CD14-positive monocyte (primary cell): ENCODE data around the gene C16orf95. TPM values are rescaled to one million over a fixed set of nuclear protein-coding genes. Genes with fewer than 3 reads are reported as not detected.

ENCODE experiments used
- DNase-seq, 3 donors: peaks; one replicate each; pipeline ENCODE4 v3.0.0-alpha.2; 2011 to 2022
- H2AFZ ChIP-seq: 2 replicates; pipeline ENCODE4 v1.6.0; 2012; ENCODE audit warnings: mild to moderate bottlenecking, low read depth, low read length, inconsistent platforms; ENCODE audit not compliant: insufficient read depth, poor library complexity, severe bottlenecking
- H3K27ac ChIP-seq, 2 donors: 1 replicate in 1 of 2; 2 replicates in 1 of 2; pipeline ENCODE4 v1.5.1; 2012 to 2013; ENCODE audit warnings: low read length in 2 of 2, control low read depth in 1 of 2, inconsistent platforms in 1 of 2, low read depth in 1 of 2, mild to moderate bottlenecking in 1 of 2
- H3K27me3 ChIP-seq, 2 donors: one replicate each; pipeline versions ENCODE4 v1.6.0 to v1.6.1; 2011 to 2013; ENCODE audit warnings: low read length in 2 of 2; ENCODE audit not compliant: control insufficient read depth in 2 of 2, insufficient read depth in 2 of 2
- H3K36me3 ChIP-seq, 2 donors: replicated peaks in 1 of 2; 1 replicate in 1 of 2; 2 replicates in 1 of 2; pipeline versions ENCODE4 v1.5.1 to v1.6.1; 2012 to 2013; ENCODE audit warnings: low read length in 2 of 2, control low read depth in 1 of 2, inconsistent platforms in 1 of 2, mild to moderate bottlenecking in 1 of 2; ENCODE audit not compliant: insufficient read depth in 2 of 2, control insufficient read depth in 1 of 2
- H3K4me1 ChIP-seq, 2 donors: 1 replicate in 1 of 2; 2 replicates in 1 of 2; pipeline versions ENCODE4 v1.5.1 to v1.6.1; 2012 to 2013; ENCODE audit warnings: low read length in 2 of 2, control low read depth in 1 of 2, inconsistent platforms in 1 of 2, mild to moderate bottlenecking in 1 of 2, moderate library complexity in 1 of 2; ENCODE audit not compliant: insufficient read depth in 2 of 2, control insufficient read depth in 1 of 2
- H3K4me2 ChIP-seq: replicated peaks from 2 replicates; pipeline ENCODE3; 2012; ENCODE audit warnings: low read length, moderate library complexity, mild to moderate bottlenecking; ENCODE audit not compliant: poor library complexity, severe bottlenecking; ENCODE audit errors: extremely low read depth
- H3K4me3 ChIP-seq, 3 experiments: fragments of 200-600 bp in 1 of 3; sonication (generic) in 1 of 3; replicated peaks in 1 of 3; 1 replicate in 2 of 3; 2 replicates in 1 of 3; pipeline ENCODE4 v1.5.1; 2011 to 2013; ENCODE audit warnings: low read length in 3 of 3, mild to moderate bottlenecking in 3 of 3, control low read depth in 2 of 3, low read depth in 2 of 3, inconsistent platforms in 1 of 3, moderate library complexity in 1 of 3
- H3K79me2 ChIP-seq: 2 replicates; pipeline ENCODE4 v1.6.0; 2012; ENCODE audit warnings: mild to moderate bottlenecking, control low read depth, inconsistent platforms, low read length, moderate library complexity; ENCODE audit not compliant: insufficient read depth
- H3K9ac ChIP-seq: 2 replicates; pipeline ENCODE4 v1.6.0; 2017; ENCODE audit warnings: low read length, mild to moderate bottlenecking; ENCODE audit not compliant: insufficient read depth, poor library complexity, severe bottlenecking
- H3K9me3 ChIP-seq, 2 donors: replicated peaks in 1 of 2; 1 replicate in 1 of 2; 2 replicates in 1 of 2; pipeline versions ENCODE4 v1.5.1 to v1.6.1; 2012 to 2013; ENCODE audit warnings: low read length in 2 of 2, control low read depth in 1 of 2; ENCODE audit not compliant: control insufficient read depth in 1 of 2, insufficient read depth in 1 of 2
- H4K20me1 ChIP-seq: 2 replicates; pipeline ENCODE4 v1.6.0; 2012; ENCODE audit warnings: mild to moderate bottlenecking, low read length, control low read depth, moderate library complexity; ENCODE audit not compliant: insufficient read depth
- H3K27ac Mint-ChIP-seq, 7 donors: one replicate each; pipeline ENCODE4 v1.8.0; 2020; ENCODE audit warnings: mild to moderate bottlenecking in 7 of 7, mixed read lengths in 7 of 7, moderate library complexity in 6 of 7, inconsistent platforms in 2 of 7
- H3K27me3 Mint-ChIP-seq, 3 donors: one replicate each; pipeline ENCODE4 v1.8.0; 2021 to 2022; ENCODE audit warnings: low read depth in 3 of 3, mild to moderate bottlenecking in 3 of 3, mixed read lengths in 3 of 3, moderate library complexity in 3 of 3, inconsistent platforms in 1 of 3
- H3K36me3 Mint-ChIP-seq, 2 donors: one replicate each; pipeline ENCODE4 v1.8.0; 2020; ENCODE audit warnings: mixed read lengths in 2 of 2, inconsistent platforms in 1 of 2, mild to moderate bottlenecking in 1 of 2
- H3K4me1 Mint-ChIP-seq: one replicate; pipeline ENCODE4 v1.8.0; 2020; ENCODE audit warnings: mild to moderate bottlenecking, mixed read lengths
- H3K4me3 Mint-ChIP-seq, 2 donors: one replicate each; pipeline ENCODE4 v1.8.0; 2020; ENCODE audit warnings: mild to moderate bottlenecking in 2 of 2, mixed read lengths in 2 of 2, moderate library complexity in 1 of 2
- H3K9me3 Mint-ChIP-seq, 7 donors: one replicate each; pipeline ENCODE4 v1.8.0; 2020 to 2022; ENCODE audit warnings: mixed read lengths in 7 of 7, mild to moderate bottlenecking in 6 of 7, moderate library complexity in 6 of 7, inconsistent platforms in 2 of 7
- CTCF ChIP-seq: fragments of 200-600 bp; IDR thresholded peaks from one replicate; pipeline ENCODE4 v1.8.0; 2022; ENCODE audit warnings: antibody characterized with exemption, mild to moderate bottlenecking
- WGBS: methylation state at CpG from one replicate; pipeline ENCODE4 v1.1.5; 2013; ENCODE audit warnings: missing lambda C conversion rate; ENCODE audit not compliant: insufficient coverage; 5-methylcytosine and 5-hydroxymethylcytosine counted together
- intact Hi-C, 2 donors: fragments of 100-400 bp; cut with micrococcal nuclease; formaldehyde crosslinking; loops; one replicate each; pipeline versions ENCODE4 v1.15.0 to v1.15.1; 2023
- polyA plus RNA-seq, 3 donors: library from polyadenylated mRNA; depleted of rRNA in 1 of 3; unstranded in 2 of 3; stranded (reverse) in 1 of 3; fragments of 300-500 nt in 2 of 3; fragments of >200 nt in 1 of 3; fragmentation: Illumina TruSeq in 2 of 3; gene quantifications; 1 replicate in 2 of 3; 2 replicates in 1 of 3; pipeline ENCODE4 v1.2.3, GENCODE V29; 2012 to 2021

The C16orf95 gene
- polyA plus RNA-seq, 3 donors, result 0.89 to 1.9 (median 1.7) TPM

GRCh38 chr16:87342978-87343752, 26.0 kb upstream of the C16orf95 start:
- H3K27ac Mint-ChIP-seq, result peak overlapping the region in 1 of 7 donors; percentile 0
- H3K4me3 ChIP-seq, result no peak overlapping the region
- intact Hi-C loops, result no loop called here
- H3K4me2 ChIP-seq, result no peak overlapping the region
- no peaks in the 10 kb centered on the region for H3K27me3 ChIP-seq
- no peaks in the 10 kb centered on the region for H3K79me2 ChIP-seq
- WGBS, result 92% methylated on average over 25 of the region's 26 CpGs
- H3K4me1 ChIP-seq, result no peaks in the 10 kb centered on the region
- peaks cover 0 to 15% (median 7%) of the 10 kb centered on the region in 3 donors for H3K27me3 Mint-ChIP-seq
- H3K9ac ChIP-seq, result no peak overlapping the region
- no peak for DNase-seq
- peaks cover 55 to 64% of the 10 kb centered on the region in 2 donors for H3K36me3 Mint-ChIP-seq
- H3K27ac ChIP-seq, result no peak overlapping the region
- H3K36me3 ChIP-seq, result peaks cover 8 to 13% of the 10 kb centered on the region in 2 donors
- peaks cover 0 to 8% (median 2%) of the 10 kb centered on the region in 7 donors for H3K9me3 Mint-ChIP-seq
- H3K9me3 ChIP-seq, result no peaks in the 10 kb centered on the region
- TF ChIP-seq CTCF, result no peak
- peaks cover 6% of the 10 kb centered on the region for H3K4me1 Mint-ChIP-seq
- H3K4me3 Mint-ChIP-seq, result no peak overlapping the region
- no peak overlapping the region for H2AFZ ChIP-seq
- no peaks in the 10 kb centered on the region for H4K20me1 ChIP-seq

GRCh38 chr16:87342504-87342903, 25.3 kb upstream of the C16orf95 start:
- Mint-ChIP-seq H3K9me3 (peaks cover 0 to 8% (median 2%) of the 10 kb centered on the region in 7 donors), H3K27ac (no peak overlapping the region)

More at GRCh38 chr16:87342504-87342903, 25.3 kb upstream of the C16orf95 start:
- 98% methylated on average over 18 of the region's 20 CpGs for WGBS
- Mint-ChIP-seq H3K36me3 (peaks cover 55 to 68% of the 10 kb centered on the region in 2 donors), H3K4me3 (no peak overlapping the region), H3K4me1 (peaks cover 7% of the 10 kb centered on the region), H3K27me3 (peaks cover 1 to 19% (median 9%) of the 10 kb centered on the region in 3 donors)
- Histone ChIP-seq H3K79me2 (no peaks in the 10 kb centered on the region), H3K27ac (no peak overlapping the region), H3K36me3 (peaks cover 8 to 13% of the 10 kb centered on the region in 2 donors), H3K9me3 (no peaks in the 10 kb centered on the region), H3K27me3 (peaks cover 0 to under 1% of the 10 kb centered on the region in 2 donors), H3K4me1 (peaks cover 0 to under 1% of the 10 kb centered on the region in 2 donors), H3K4me3 (no peak overlapping the region), H2AFZ (no peak overlapping the region), H4K20me1 (no peaks in the 10 kb centered on the region), H3K4me2 (no peak overlapping the region), H3K9ac (no peak overlapping the region)
- no peak for DNase-seq
- no peak for TF ChIP-seq CTCF
- intact Hi-C loops, result no loop called here
